Hematopoietic multipotent progenitor cell treated with erythropoietin and hydrocortisone succinate and interleukin-3 and kit ligand, for 8 days (in vitro differentiated cells): ENCODE measurements around the gene STIMATE.

ENCODE experiments used
- DNase-seq: peaks from one replicate; pipeline ENCODE4 v3.0.0-alpha.2; 2015

Gene STIMATE

GRCh38 chr3:52813810-52814209 is 83.5 kb downstream of the STIMATE start:
- no peak for DNase-seq

- DNase-seq, result no peak
Measured at GRCh38 chr3:52811452-52812011, 85.8 kb downstream of the STIMATE start.

GRCh38 chr3:52810923-52811322 is 86.4 kb downstream of the STIMATE start:
- no peak for DNase-seq

DNA sequence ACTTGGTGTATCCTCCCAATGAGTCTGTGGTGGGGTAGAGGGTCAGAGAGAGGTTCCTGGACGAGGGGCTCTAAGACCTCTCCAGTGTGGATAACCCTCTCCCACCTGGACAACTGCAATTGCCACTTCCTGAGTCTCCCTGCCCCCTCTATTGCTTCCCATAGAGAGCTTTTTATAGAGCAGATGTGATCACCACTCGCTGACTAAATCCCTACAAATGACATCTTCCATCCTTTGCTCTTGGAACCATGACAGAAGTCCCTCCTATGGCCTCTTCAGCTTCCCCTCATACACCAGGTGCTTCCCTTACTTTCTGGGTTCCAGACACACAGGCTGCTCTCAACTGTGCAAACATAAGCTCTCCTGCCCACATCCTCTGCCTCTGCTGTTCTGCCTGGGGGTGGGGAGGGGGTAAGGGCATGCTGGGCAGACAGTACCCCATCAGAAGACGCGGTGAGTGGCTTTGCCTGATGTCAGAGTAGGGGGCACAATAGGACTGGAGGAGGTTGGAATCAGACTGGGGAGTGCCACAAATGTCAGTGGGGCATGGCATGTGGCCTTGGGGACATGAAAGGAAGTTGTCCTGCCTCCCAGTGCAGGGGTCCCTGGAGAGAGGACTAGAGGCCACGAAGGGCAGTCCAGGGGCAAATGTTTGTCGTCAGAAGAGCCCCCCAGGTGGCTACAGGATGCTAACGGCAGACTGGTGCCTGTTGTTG is 87.5 kb downstream of the STIMATE start:
- DNase-seq, result no peak

DNA sequence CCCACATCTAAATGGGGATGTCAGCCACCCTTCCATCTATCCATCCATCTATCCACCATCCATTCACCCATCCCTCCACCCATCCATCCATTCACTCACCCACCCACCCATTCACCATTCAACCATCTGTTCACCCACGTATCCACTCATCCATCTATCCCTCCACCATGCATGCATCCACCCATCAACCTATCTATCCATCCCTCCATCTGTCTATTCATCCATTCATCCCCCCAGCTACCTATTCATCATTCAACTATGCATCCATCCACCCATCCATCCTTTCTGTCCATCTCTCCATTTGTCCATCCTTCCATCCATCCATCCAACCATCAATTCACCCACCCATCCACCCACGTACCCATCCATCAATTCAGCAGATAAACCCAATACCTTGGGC is 88.2 kb downstream of the STIMATE start:
- no peak for DNase-seq

GRCh38 chr3:52805270-52806039 is 91.9 kb downstream of the STIMATE start:
- no peak for DNase-seq

DNA sequence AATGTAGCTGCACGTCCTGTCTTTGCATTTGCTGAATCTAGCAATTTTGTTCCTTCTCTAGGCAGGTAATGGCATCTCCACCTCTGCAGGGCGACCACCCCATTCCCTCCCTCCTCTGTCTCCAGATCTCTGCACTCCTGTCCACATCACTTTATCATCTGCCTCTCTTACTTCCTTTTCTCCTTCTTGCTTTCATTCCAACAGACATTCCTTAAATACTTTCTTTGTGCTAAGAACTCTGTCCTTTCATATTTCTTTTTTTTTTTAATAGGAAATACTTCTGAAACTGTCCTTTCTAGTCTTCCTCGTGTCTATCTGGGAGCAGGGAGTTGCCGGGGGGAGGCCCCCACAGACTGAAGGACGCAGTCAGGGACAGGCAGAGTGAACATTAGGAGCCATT is 95.5 kb downstream of the STIMATE start:
- DNase-seq, result no peak

- no peak for DNase-seq
Measured at GRCh38 chr3:52800079-52800478, 97.3 kb downstream of the STIMATE start.

DNA sequence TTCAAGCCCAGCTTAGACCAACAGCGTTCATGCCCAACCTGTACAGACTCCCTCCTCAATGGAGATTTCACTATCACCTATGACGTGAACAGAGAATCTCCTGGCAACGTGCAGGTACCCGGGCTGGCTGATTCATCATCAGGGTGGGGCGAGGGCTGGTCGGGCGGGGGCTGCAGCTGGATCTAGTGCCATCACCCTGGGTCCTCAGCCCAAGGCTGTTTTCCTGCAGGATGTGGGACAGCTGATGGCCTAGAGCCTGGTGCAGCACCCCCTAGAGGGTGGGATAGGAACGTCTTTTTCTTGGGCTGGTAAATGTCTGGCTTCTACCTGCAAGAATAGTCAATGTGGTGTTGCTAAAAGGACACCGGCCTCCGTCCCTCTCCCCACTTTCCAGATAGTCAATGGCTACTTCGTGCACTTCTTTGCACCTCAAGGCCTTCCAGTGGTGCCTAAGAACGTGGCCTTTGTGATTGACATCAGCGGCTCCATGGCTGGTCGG is 98.3 kb downstream of the STIMATE start:
- DNase-seq, result peak; percentile 35

DNA sequence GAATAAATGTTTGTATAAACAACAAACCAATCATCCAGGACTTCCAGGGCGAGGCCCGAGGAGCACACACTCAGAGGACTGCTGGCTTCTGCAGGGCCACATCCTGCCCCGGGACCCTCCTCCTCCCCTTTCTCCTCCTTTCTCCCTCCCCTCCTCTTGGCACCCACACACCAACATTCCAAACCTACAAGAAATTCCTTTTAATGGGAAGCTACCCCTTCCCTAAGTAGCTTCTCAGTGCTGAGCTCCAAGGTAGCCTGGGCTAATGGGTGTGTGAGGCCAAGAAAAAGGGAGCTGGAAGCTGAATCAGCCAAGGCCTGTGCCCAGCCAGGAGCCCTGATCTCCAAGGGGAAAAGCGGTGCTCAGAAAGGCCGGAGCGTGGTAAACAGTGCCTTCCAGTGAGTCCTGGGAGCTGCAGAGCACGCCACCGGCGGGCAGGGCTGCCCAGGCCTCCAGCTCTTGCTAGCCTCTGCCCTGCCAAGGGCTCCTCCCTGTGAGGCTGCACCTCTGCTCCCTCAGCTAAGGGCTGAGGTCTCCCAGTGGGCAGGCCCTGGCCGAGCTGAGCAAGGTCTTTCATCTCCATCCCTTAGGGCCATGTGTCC is 98.9 kb downstream of the STIMATE start:
- no peak for DNase-seq

DNA sequence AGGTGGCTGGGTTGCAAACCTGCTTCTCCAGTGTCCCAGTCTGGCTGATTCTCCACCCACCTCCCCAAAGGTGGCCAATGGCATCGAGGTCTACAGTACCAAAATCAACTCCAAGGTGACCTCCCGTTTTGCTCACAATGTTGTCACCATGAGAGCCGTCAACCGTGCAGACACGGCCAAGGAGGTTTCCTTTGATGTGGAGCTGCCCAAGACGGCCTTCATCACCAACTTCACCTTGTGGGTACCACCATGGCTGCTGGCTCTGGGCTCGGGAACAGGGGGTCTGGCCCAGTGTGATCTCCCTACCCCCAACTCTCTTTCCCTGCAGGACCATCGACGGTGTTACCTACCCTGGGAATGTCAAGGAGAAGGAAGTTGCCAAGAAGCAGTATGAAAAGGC is 100.9 kb downstream of the STIMATE start:
- no peak for DNase-seq

DNA sequence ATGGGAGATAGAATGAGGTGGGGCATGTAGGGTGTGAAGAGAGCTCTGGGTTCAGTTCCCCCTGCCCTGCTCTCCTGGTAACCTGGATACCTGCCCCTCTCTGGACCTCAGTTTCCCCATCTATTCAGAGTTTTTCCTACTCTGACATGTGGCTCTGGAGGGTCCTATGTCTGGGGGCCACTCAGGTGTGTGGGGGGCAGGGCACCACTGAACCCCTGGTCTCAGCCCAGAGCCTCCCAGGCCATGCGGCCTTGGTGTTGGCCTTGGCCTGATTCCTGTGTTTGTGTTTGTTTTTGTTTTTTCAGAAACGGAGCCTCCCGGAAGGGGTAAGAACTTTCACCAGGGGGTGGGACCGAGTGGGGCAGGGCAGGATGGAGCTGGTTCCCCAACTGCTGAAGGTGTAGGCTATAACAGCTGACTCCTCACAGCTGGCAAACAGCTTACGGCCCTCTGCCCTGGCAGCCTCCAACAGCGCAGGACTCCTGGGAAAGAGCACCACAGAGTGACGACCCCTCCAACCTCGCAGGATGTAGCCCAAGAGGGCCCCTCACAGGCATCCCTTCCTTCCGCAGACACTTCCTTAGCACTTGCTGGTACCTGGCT is 101.9 kb downstream of the STIMATE start:
- DNase-seq, result no peak

- DNase-seq, result no peak
Measured at GRCh38 chr3:52794612-52795099, 102.7 kb downstream of the STIMATE start, which contains the start of gene ITIH3. ITIH3 (plus strand) TSS chr3:52794796; CDS start chr3:52794804, 8 bp downstream.

- no peak for DNase-seq
Measured at GRCh38 chr3:52793702-52794611, 103.4 kb downstream of the STIMATE start.

GRCh38 chr3:52792961-52793695 is 104.2 kb downstream of the STIMATE start:
- peak; percentile 53 for DNase-seq

GRCh38 chr3:52792413-52792812 is 104.9 kb downstream of the STIMATE start:
- no peak for DNase-seq

GRCh38 chr3:52791928-52792327 is 105.4 kb downstream of the STIMATE start:
- no peak for DNase-seq

- no peak for DNase-seq
Measured at GRCh38 chr3:52791366-52791765, 106.0 kb downstream of the STIMATE start.

DNA sequence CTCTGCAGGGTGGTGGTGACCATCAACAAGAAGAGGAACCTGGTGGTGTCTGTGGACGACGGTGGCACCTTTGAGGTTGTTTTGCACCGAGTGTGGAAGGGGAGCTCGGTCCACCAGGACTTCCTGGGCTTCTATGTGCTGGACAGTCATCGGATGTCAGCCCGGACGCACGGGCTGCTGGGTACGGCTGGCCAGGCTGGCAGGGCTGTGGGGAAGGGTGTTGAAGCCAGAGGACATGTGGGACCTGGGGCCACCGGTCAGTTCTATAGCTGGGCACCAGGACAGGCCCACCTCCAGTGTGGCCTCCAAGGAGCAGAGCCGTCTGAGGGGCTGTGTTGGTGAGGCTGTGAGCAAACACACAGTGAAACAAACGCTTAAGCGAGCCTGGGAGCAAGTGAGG is 106.6 kb downstream of the STIMATE start:
- no peak for DNase-seq

DNA sequence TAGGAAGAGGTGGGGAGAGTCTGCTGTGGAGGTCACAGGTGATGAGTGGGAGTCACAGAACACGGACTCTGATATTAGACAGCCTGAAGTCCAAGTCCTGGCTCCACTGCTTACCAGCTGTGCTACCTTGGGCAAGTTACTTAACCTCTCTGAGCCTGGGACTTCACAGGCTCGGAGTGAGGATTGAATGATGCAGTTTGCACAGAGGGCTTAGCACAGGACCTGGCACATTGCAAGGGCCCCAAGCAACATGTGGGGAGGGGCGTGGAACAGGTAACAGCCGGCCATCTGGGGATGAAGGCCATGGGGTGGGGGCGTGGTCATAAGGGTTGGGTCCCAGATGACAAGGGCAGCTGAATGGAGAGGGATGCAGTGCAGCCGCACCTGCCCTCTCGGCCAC is 107.0 kb downstream of the STIMATE start:
- DNase-seq, result no peak

- DNase-seq, result no peak
Measured at GRCh38 chr3:52789746-52790040, 107.7 kb downstream of the STIMATE start.
